GM23248 (cell line): ENCODE measurements around the gene THAP7. TPM values are rescaled to one million over a fixed set of nuclear protein-coding genes. Genes with fewer than 3 reads are reported as not detected.

Experiments used
- DNase-seq: peaks from one replicate; pipeline ENCODE4 v3.0.0-alpha.2; 2015
- H2AFZ ChIP-seq: fragments of 200-600 bp; sonication (generic); 2 replicates; pipeline ENCODE4 v1.6.1; 2016; ENCODE audit warnings: antibody characterized with exemption
- H3F3A ChIP-seq: fragments of 200-600 bp; sonication (generic); 2 replicates; pipeline ENCODE4 v1.6.1; 2016; ENCODE audit warnings: mild to moderate bottlenecking, antibody characterized with exemption, mixed run types; ENCODE audit not compliant: insufficient read depth
- H3K27ac ChIP-seq: fragments of 200-600 bp; sonication (generic); 2 replicates; pipeline ENCODE4 v1.5.1; 2016; ENCODE audit warnings: mild to moderate bottlenecking
- H3K27me3 ChIP-seq: fragments of 200-600 bp; sonication (generic); replicated peaks from 2 replicates; pipeline ENCODE4 v1.6.1; 2016; ENCODE audit warnings: mild to moderate bottlenecking; ENCODE audit not compliant: insufficient read depth
- H3K36me3 ChIP-seq: fragments of 200-600 bp; sonication (generic); 2 replicates; pipeline ENCODE4 v1.6.1; 2016; ENCODE audit warnings: low read depth, mild to moderate bottlenecking
- H3K4me1 ChIP-seq: fragments of 200-600 bp; sonication (generic); 2 replicates; pipeline ENCODE4 v1.6.1; 2016; ENCODE audit warnings: mild to moderate bottlenecking; ENCODE audit not compliant: insufficient read depth
- H3K4me2 ChIP-seq: fragments of 200-600 bp; sonication (generic); one replicate; pipeline ENCODE4 v1.6.1; 2016; ENCODE audit warnings: mild to moderate bottlenecking; ENCODE audit not compliant: unreplicated experiment
- H3K4me3 ChIP-seq: fragments of 200-600 bp; sonication (generic); 2 replicates; pipeline ENCODE4 v1.5.1; 2016; ENCODE audit warnings: mild to moderate bottlenecking
- H3K79me2 ChIP-seq: fragments of 200-600 bp; sonication (generic); 2 replicates; pipeline ENCODE4 v1.6.1; 2016; ENCODE audit warnings: mild to moderate bottlenecking; ENCODE audit not compliant: insufficient read depth
- H3K9ac ChIP-seq: fragments of 200-600 bp; sonication (generic); 2 replicates; pipeline ENCODE4 v1.6.1; 2016; ENCODE audit warnings: mild to moderate bottlenecking
- H3K9me2 ChIP-seq: fragments of 200-600 bp; sonication (generic); 2 replicates; pipeline ENCODE4 v1.6.1; 2016; ENCODE audit warnings: mixed run types, mild to moderate bottlenecking, moderate library complexity; ENCODE audit not compliant: insufficient read depth
- H3K9me3 ChIP-seq: fragments of 200-600 bp; sonication (generic); one replicate; pipeline ENCODE4 v1.6.1; 2017; ENCODE audit warnings: low read depth
- H4K20me1 ChIP-seq: fragments of 200-600 bp; sonication (generic); 2 replicates; pipeline ENCODE4 v1.6.0; 2016; ENCODE audit not compliant: insufficient read depth
- EZH2 ChIP-seq: fragments of 200-600 bp; sonication (generic); IDR thresholded peaks from 2 replicates; pipeline ENCODE4 v1.6.1; 2018; ENCODE audit warnings: antibody characterized with exemption, mild to moderate bottlenecking; ENCODE audit not compliant: insufficient read depth, poor library complexity, severe bottlenecking
- EZH2phosphoT487 ChIP-seq: fragments of 200-600 bp; sonication (generic); IDR thresholded peaks from 2 replicates; pipeline ENCODE4 v1.6.1; 2018; ENCODE audit warnings: antibody characterized with exemption, moderate library complexity, mild to moderate bottlenecking, low read depth; ENCODE audit not compliant: insufficient read depth
- WGBS, 2 experiments: methylation state at CpG; one replicate each; pipeline ENCODE4 v1.1.6; 2015 to 2017; ENCODE audit warnings: low lambda C conversion rate in 2 of 2, low coverage in 1 of 2; ENCODE audit errors: missing lambda C conversion rate in 2 of 2; 5-methylcytosine and 5-hydroxymethylcytosine counted together
- in situ Hi-C: fragments of 300-500 bp; cut with MboI; formaldehyde crosslinking; loops from 2 replicates; pipeline ENCODE4 v1.15.0; 2020
- polyA plus RNA-seq: library from polyadenylated mRNA; unstranded; fragments of >200 nt; fragmentation: Nextera tagmentation; extraction: Ambion mirVana; gene quantifications from 2 replicates; pipeline ENCODE4 v1.2.1, GENCODE V29; 2016
- total RNA-seq: library from RNA; depleted of rRNA; stranded (reverse); fragments of >200 nt; shearing (Covaris generic); gene quantifications from 2 replicates; pipeline ENCODE4 v1.2.3, GENCODE V29; 2014

The THAP7 gene
- total and polyA plus RNA-seq, 2 experiments from 2014 or later = 27.5 to 32.5 TPM

GRCh38 chr22:20995329-20996030 is 6.4 kb downstream of the THAP7 start:
- H3K9me3 ChIP-seq = no peaks in the 10 kb centered on the region
- no peak overlapping the region for H3K27ac ChIP-seq
- no peak overlapping the region for H2AFZ ChIP-seq
- TF ChIP-seq EZH2 = no peak
- H3K9me2 ChIP-seq = no peaks in the 10 kb centered on the region
- no peak overlapping the region for H3K4me3 ChIP-seq
- peaks cover 14% of the 10 kb centered on the region for H3K79me2 ChIP-seq
- 92 to 95% methylated on average over 18 to 23 of the region's 23 CpGs for WGBS, 2 experiments
- H3K4me2 ChIP-seq = no peak overlapping the region
- in situ Hi-C loops = no loop called here
- no peaks in the 10 kb centered on the region for H4K20me1 ChIP-seq
- no peak overlapping the region for H3K9ac ChIP-seq
- no peaks in the 10 kb centered on the region; the same call in 1 of the 2 replicates for H3K36me3 ChIP-seq
- no peak for DNase-seq
- no peaks in the 10 kb centered on the region for H3K27me3 ChIP-seq
- peaks cover 5% of the 10 kb centered on the region; the same call in 1 of the 2 replicates for H3F3A ChIP-seq
- H3K4me1 ChIP-seq = peaks cover 5% of the 10 kb centered on the region; the same call in 1 of the 2 replicates

- H3K9me2 ChIP-seq = no peaks in the 10 kb centered on the region
- no peak overlapping the region for H3K9ac ChIP-seq
- no peaks in the 10 kb centered on the region; the same call in 1 of the 2 replicates for H3K36me3 ChIP-seq
- in situ Hi-C loops = no loop called here
- DNase-seq = no peak
- H3F3A ChIP-seq = peaks cover 5% of the 10 kb centered on the region; the same call in 1 of the 2 replicates
- WGBS, 2 experiments = 80 to 87% methylated on average over 4 to 9 of the region's 10 CpGs
- H3K4me1 ChIP-seq = no peaks in the 10 kb centered on the region
- no peaks in the 10 kb centered on the region for H4K20me1 ChIP-seq
- no peak overlapping the region for H3K4me2 ChIP-seq
- peaks cover 8% of the 10 kb centered on the region for H3K79me2 ChIP-seq
- H2AFZ ChIP-seq = no peak overlapping the region
- H3K4me3 ChIP-seq = no peak overlapping the region
- TF ChIP-seq EZH2phosphoT487 (no peak), EZH2 (no peak)
- no peaks in the 10 kb centered on the region for H3K9me3 ChIP-seq
- H3K27ac ChIP-seq = no peak overlapping the region
- H3K27me3 ChIP-seq = no peaks in the 10 kb centered on the region
These were observed 7.0 kb downstream of the THAP7 start for GRCh38 chr22:20994902-20995241.

GRCh38 chr22:20994128-20994901 is 7.6 kb downstream of the THAP7 start:
- Histone ChIP-seq H3K27me3 (no peaks in the 10 kb centered on the region), H4K20me1 (no peaks in the 10 kb centered on the region), H3K4me3 (no peak overlapping the region), H3K4me2 (no peak overlapping the region), H3K9ac (no peak overlapping the region), H3K79me2 (0 out of 2 replicates have a peak, but pooled peaks cover 3% of the 10 kb centered on the region), H3K36me3 (no peaks in the 10 kb centered on the region; the same call in 1 of the 2 replicates), H3K27ac (no peak overlapping the region), H3F3A (peaks cover 5% of the 10 kb centered on the region; the same call in 1 of the 2 replicates), H3K9me2 (no peaks in the 10 kb centered on the region), H3K4me1 (no peaks in the 10 kb centered on the region), H3K9me3 (no peaks in the 10 kb centered on the region), H2AFZ (no peak overlapping the region)
- 89 to 92% methylated on average over 28 of the region's 30 CpGs for WGBS, 2 experiments
- in situ Hi-C loops = no loop called here
- TF ChIP-seq EZH2phosphoT487 = no peak
- TF ChIP-seq EZH2 = no peak
- no peak for DNase-seq

GRCh38 chr22:20993304-20994127 is 8.4 kb downstream of the THAP7 start:
- Histone ChIP-seq H3K9me3 (no peaks in the 10 kb centered on the region), H3F3A (no peaks in the 10 kb centered on the region), H3K27ac (no peak overlapping the region), H2AFZ (no peak overlapping the region), H3K4me1 (no peaks in the 10 kb centered on the region), H3K36me3 (no peaks in the 10 kb centered on the region; the same call in 1 of the 2 replicates), H4K20me1 (no peaks in the 10 kb centered on the region), H3K4me3 (no peak overlapping the region), H3K4me2 (no peak overlapping the region), H3K27me3 (no peaks in the 10 kb centered on the region), H3K9ac (no peak overlapping the region), H3K9me2 (no peaks in the 10 kb centered on the region), H3K79me2 (no peaks in the 10 kb centered on the region)
- no peak for DNase-seq
- in situ Hi-C loops = no loop called here
- 94 to 95% methylated on average over 28 to 29 of the region's 29 CpGs for WGBS, 2 experiments
- no peak for TF ChIP-seq EZH2phosphoT487
- TF ChIP-seq EZH2 = no peak
